DMS114 treated with DMSO at 0.1 percent for 48 hours (cell line): ENCODE results near the gene PIGZ.
A peak's percentile ranks its signal among the peaks of the same experiment; 100 is the strongest.

Experiments used
- DNase-seq: peaks from one replicate; lab custom pipeline; 2025; ENCODE audit not compliant: unreplicated experiment; lab: John Stamatoyannopoulos, UW

The PIGZ gene

DNA sequence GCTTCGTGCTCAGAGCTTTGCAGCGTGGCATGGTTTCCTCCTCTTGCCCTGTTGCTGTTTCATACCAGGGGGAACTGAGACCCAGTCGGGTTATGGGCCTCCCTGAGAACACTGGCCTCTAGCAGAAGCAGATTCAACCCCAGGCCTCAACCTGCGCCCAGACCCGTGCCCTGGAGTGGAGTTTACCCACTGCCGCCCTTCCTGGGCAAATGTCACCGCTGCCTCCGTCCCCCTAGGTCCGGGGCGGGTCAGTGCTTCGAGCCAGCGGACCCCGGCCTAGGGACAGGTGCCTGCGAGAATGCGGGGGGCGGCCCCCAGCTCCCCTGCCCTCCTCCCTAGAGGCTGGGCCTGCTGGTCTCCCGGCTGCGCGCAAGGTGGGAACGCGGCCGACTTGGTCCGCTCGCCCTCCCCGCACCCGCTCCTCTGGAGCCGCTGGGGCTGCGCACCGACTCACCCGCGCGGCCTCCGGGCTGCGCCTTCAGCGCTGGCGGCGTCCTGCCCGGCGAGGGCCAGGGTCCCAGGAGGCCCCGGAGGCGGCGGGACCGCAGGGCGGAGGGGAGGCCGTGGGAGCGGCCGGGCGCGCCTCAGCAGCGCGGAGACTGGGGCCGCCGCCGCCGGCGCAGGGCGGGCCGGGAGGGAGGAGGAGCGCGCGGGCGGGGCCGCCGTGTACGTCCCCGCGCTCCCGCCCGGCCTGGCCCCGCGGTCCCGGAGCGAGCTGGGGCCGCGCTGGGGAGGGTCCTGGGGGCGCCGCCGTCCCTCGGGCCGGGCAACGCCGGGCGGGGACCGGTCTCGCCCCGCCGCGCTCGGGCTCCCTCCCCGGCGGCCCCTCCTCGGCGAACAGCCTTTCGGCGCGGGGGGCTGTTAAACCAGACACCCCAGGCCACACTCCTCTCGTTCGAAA lies at the start of gene PIGZ:
TSS of gene PIGZ (minus strand) at position 601 of the 901 bp plus-strand sequence. CDS start 16,802 bp downstream, outside the sequence.
- no peak for DNase-seq

DNA sequence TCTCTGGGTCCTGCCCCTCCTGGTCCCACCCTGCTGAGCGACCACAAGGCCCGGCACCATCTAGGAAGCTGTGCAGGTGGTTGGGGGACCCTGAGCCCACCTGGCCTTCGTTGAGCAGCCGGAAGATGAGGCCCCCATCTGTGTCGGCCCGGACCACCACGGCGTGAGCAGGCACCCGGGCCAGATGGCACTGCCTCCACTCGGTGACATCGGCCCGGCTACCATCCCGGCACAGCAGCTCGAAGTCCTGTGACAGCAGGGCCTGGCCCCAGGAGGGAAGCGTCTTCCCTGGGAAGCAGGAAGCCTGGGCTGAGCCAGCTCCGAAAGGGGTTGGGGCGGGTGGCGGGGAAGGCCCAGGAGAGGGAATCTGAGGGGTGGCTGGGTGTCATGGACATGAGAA lies 48.4 kb upstream of the PIGZ start:
- no peak for DNase-seq

DNA sequence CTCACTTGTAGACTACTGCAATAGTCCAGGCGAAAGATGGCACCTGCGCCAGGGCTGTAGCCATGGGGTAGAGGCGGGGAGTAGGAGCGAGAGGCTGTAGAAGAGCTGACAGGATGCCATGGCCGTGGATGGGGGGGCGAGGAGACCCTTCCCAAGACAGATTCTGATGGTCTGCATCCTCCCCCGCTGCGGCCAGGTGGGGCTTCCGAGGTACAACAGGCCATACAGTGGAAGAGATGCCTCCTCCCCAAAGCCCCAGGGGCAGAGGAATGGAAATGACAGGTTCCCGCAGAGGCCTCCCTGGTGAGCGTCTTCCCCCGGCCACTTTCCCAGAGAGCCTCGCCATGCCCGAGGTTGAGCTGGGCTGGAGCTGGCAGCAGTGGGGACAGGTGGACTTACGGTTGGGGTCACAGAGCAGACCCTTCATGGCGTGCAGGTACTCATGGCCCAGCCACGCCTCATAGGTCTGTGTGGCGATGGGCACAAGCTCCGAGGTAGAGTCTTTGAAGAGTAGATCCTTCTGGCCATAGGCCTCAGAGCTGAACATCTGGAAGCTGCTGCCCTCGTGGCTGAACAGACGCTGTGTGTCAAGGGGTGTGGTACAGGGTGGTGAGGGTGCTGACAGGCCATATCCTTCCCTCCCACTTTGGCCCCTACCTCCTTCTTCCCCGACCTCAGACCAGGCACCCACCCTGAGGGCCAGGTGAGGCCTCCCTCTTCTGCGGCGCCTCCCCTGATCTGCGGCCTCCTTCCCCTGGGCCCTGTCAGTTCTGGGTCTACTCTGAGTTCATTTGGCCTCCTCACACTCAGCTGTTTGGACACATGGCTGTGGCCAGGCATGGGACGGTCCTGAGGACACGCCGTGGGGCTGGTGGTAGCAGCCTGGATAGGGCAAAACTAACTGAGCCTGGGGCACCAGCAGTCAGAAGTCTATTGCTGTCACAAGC lies 47.4 kb upstream of the PIGZ start:
- DNase-seq, result no peak

DNA sequence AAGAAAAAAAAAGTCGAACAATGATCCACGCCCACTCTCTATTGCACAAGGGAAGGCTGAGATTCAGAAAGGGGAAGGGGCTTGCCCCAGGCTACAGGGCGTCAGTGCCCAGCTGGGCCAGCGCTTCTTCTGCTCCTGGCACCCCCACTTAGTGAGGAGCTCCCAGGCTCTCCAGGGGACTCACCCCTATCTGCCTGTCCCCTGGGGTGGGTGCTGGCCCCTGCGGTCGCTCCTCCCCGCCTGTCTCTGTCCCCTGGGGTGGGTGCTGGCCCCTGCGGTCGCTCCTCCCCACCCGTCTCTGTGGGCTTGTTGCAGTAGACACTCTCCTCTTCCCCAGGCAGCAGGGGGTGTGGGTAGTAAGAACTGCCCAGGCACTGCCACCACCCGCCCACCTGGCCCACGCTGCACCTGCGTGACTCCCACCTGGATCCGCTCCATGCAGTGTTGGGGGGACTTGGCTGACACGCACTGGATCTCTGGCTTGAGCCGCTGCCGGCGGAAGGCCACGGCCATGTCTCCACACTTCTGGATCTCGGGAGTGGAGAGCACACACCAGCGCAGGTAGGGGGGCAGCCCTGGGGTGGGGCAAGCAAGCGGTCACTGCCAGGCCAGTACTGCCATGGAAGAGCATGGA lies 46.4 kb upstream of the PIGZ start:
- DNase-seq, result no peak

GRCh38 chr3:197014024-197014423 lies 45.4 kb upstream of the PIGZ start:
- DNase-seq, result no peak

DNA sequence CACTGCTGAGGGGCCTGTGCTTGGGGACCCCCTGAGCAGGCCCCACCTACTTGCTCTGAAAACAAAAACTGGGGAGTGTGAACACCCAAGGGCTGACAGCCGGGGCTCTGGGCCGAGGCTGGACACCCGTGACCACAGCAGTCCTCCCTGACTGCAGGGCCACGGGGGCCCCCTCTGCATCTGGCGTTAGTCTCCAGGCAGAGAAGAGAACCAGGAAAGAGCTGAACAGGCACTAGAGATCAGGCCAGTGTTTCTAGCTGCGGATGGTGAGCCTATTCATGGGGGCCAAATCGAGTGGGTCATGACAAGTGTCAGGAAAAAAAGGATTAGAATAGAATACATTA lies 43.9 kb upstream of the PIGZ start:
- no peak for DNase-seq

- DNase-seq, result no peak
These were observed 43.3 kb upstream of the PIGZ start for GRCh38 chr3:197011780-197012539.

DNA sequence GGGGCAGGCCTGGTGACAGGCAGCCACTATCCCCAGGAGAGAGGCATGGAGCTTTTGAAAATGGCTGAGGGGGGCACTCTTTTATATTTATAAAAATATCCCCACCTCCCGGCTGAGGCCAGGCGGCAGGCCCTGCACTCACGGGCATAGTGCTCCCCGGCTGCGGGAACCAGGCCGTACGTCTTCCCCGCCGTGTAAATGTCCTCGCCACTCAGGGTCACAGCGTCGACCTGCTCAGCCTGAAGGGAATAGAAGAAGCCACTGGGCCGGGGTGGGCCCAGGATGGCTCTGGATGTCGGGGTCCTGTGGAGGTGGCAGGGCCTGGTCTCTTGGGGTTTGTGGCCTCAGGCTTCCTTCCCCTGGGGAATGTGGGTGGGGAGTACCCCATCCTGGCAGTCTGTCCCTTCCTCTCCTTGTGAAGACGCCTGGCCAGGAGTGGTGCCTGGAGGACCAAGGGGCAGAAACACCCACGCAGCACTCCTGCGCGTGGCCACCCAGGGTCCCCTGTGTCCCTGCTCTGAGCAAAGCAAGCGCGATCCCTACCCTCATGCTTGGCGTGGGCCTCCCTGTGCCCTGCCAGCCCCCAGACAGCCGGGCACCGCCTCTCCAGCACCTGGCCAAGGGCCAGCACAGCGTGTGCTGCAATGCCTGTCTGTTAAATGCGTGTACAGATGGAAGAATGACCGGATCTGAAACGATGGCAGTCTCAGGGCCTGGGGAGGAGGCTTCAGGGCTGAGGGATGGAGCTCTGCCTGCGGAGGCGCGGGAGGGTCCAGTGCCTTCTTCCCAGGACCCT lies 42.1 kb upstream of the PIGZ start:
- DNase-seq, result no peak

DNA sequence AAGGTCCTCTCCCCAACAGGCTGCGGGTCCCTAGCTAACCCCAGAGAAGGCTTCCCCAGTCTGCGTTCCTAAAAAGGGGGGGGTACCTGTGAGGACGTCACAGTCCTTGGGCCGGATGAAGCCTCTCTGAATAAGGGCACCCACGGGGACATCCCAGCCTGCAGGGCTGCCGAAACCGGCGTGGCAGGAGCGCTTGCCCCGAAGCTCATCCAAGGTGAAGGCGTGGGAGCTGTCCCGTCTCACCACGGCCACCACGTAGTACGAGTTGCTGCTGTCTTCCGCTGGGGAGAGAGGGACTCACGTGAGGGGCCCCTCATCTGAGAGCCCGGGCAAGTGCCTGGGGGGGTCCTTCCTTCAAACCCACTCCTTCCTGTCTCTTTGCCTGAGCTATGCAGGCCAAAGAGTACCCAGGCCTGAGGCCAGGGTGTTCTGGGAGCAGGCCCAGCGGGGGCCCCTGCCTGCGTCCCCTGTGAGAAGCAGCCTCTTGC lies 40.9 kb upstream of the PIGZ start:
- no peak for DNase-seq

GRCh38 chr3:197008436-197009209 lies 40.0 kb upstream of the PIGZ start:
- DNase-seq, result no peak

- DNase-seq, result no peak
These were observed 39.3 kb upstream of the PIGZ start for GRCh38 chr3:197007953-197008352.

- DNase-seq, result no peak
These were observed 38.8 kb upstream of the PIGZ start for GRCh38 chr3:197007296-197007940.

GRCh38 chr3:197006860-197007259 lies 38.2 kb upstream of the PIGZ start:
- DNase-seq, result no peak

DNA sequence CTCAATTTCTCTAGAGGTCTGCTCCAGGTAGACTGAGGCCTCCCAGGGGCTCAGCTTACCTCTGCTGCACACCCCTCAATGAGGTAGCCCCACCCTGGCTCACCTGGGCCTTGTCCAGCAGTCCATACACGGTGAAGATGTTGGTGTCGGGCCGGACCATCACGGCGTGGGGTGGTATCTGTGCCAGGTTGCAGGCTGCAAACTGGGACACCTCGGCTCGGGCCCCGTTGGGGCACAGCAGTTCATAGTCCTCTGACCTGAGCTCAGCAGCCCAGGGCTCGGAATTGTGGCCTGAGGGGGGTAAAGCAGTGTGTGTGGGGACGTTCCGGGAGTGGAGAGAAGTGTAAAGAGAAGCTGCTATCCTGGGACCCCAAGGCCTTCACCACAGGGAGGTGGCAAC lies 37.8 kb upstream of the PIGZ start:
- no peak for DNase-seq

DNA sequence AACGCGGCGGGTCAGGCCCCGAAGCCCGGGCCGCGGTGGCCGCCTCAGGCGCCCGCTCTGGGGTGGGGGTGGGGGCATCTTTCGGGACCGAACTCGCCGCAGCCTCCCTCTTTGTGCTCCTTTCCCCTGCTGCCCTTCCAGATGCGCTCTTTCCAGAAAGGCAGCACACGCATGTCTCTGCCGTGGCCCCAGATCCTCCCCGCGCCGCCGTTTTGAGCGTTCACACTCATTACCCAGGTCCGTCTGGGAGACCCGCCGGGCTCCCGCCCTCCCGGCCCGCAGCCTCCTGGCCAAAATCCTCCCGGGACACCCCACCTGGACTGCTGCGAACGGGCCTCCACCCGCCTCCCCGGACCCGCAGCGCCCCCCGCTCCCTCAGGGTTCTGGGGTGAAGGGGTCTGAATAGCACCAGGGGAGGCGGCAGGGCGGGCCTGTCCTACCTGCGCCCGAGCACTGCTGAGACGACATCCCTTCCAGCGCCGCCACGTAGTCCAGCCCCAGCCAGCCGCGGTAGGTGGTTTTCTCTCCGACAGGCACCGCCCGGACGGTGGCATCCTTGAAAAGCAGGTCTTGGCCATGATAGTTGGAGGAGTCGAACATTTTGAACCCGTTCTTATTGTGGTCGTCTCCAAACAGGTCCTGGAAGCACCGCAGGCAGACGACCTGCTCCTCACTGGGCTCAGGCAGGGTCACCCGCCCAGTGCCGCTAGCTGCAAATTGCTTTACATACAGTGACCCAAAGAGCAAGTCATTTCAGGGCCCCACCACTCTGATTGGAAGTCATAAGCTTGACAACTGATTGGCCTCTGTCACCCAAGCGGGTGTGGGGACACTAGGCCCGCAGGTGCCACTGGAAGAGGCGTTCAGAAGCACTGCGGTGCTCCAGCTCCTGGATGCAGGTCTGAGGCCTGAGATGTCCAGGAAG lies 35.1 kb upstream of the PIGZ start:
- DNase-seq, result no peak

DNA sequence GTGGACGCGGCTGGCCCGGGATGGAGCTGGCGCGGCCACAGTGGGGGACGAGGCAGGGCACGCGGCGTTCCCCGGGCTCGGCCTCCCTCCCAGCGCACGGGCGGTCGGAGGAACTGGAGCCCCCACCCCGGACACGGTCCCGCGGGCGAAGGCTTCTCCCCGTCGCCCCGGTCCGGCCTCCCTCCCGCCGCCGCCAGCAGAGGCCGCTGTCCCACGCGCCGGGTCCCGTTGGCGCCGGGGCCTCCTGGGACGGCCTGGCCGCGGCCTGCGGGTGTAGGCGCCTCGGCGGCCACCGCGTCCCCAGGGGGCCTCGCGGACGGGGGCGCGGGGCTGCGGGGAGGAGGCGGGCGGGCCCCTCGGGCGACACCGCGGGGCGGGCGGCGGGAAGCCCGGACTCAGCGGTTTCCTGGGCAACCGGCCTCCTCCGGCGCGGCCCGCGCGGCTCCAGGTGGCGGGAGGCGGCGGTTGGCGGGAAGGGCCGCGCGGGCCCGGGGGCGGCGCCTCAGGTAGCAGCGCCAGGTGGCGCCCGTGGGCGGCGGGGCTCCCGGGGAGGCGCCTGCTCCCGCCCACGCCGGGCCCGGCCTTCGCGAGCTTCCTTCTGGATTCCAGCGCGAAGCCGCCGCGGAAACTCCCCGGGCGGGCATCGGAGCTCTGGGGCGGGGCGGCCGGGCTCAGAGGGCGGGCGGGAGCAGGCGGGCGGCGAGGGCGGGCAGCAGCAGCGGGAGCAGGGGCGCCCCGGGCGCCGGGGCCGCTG lies 34.2 kb upstream of the PIGZ start:
- DNase-seq, result peak; percentile 23
